Measurements from ENCODE around the gene ZNF75A. TPM values are rescaled to one million over a fixed set of nuclear protein-coding genes. Genes with fewer than 3 reads are reported as not detected.

Gene ZNF75A
- total and polyA plus RNA-seq, 9 of the 15 experiments (the other 6 are each of a cell fraction or from before 2014, with no cell fraction given) = 7.2 to 24.5 (median 17.1) TPM

DNA sequence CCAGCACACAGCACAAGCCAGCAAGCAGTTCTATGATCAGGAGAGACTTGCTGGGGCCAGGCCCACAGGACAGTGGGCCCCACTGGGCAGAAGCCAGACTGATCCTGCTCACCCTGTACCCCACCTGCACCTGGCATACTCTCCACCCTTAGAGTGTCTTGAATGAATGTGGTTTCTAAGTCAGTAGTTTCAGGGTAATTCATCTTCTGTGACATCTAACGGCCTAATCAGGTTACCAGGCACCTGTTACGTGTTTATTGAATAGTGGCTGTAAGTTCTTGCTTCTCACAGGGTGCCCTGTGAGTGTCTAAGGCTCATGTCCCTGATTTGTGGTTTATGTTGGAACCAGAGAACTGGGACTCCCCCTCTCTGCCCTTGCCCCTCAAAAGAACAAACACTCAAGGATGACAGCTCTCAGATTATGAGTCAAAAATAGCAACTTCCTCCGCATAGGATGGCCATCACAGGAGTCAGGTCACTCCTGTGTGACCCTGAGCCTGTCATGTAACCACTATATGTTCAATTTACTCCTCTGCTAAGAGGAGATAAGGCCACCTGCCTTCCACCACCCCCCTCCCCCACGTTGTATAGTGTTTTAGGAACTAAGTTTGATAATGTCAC is 43.4 kb downstream of the ZNF75A start (continued):
- TF ChIP-seq FOS (IDR thresholded peaks at IDR 0.05; ENCODE audit: extremely low read depth, insufficient read length) (no peak), MTA3 (IDR thresholded peaks at IDR 0.05; ENCODE audit: borderline replicate concordance) (peak; percentile 42; the same call in 1 of the 2 replicates), GATAD2B (IDR thresholded peaks at IDR 0.05; ENCODE audit: borderline replicate concordance) (no peak), HEY1 (CRISPR knock-in tag; IDR thresholded peaks at IDR 0.05; ENCODE audit: borderline replicate concordance) (no peak), GABPB1 (CRISPR knock-in tag; IDR thresholded peaks at IDR 0.05) (0 out of 2 replicates have a peak, but pooled peaks have one; percentile 23), SOX6 (IDR thresholded peaks at IDR 0.05) (peak; percentile 97), TBP (optimal IDR thresholded peaks at IDR 0.05; ENCODE audit: low read depth, low read length) (no peak), RNF2 (IDR thresholded peaks at IDR 0.05) (peak; percentile 65; the same call in 1 of the 2 replicates), TEAD4 (IDR thresholded peaks at IDR 0.05; ENCODE audit: low read length) (peak; percentile 96), TEAD4 (CRISPR knock-in tag; IDR thresholded peaks at IDR 0.05; ENCODE audit: borderline replicate concordance) (no peak), CXXC5 (CRISPR knock-in tag; IDR thresholded peaks at IDR 0.05) (peak; percentile 85), ZNF124 (CRISPR knock-in tag; IDR thresholded peaks at IDR 0.05) (no peak), SPI1 (IDR thresholded peaks at IDR 0.05; ENCODE audit: borderline replicate concordance, low read depth, low read length) (peak; percentile 71; the same call in 1 of the 2 replicates), ADNP (tag; IDR thresholded peaks at IDR 0.05) (no peak), PTRF (tag; IDR thresholded peaks at IDR 0.05) (no peak), HDAC1 (IDR thresholded peaks at IDR 0.05) (peak; percentile 80 to 95), ZNF77 (CRISPR knock-in tag; IDR thresholded peaks at IDR 0.05) (no peak), PHB2 (IDR thresholded peaks at IDR 0.05; ENCODE audit: low read depth) (peak; percentile 85)
- TF ChIP-seq, protein P1, sequence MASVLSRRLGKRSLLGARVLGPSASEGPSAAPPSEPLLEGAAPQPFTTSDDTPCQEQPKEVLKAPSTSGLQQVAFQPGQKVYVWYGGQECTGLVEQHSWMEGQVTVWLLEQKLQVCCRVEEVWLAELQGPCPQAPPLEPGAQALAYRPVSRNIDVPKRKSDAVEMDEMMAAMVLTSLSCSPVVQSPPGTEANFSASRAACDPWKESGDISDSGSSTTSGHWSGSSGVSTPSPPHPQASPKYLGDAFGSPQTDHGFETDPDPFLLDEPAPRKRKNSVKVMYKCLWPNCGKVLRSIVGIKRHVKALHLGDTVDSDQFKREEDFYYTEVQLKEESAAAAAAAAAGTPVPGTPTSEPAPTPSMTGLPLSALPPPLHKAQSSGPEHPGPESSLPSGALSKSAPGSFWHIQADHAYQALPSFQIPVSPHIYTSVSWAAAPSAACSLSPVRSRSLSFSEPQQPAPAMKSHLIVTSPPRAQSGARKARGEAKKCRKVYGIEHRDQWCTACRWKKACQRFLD (CRISPR knock-in tag; IDR thresholded peaks at IDR 0.05) = peak; percentile 84; the same call in 1 of the 2 replicates
- TF ChIP-seq, protein P2, sequence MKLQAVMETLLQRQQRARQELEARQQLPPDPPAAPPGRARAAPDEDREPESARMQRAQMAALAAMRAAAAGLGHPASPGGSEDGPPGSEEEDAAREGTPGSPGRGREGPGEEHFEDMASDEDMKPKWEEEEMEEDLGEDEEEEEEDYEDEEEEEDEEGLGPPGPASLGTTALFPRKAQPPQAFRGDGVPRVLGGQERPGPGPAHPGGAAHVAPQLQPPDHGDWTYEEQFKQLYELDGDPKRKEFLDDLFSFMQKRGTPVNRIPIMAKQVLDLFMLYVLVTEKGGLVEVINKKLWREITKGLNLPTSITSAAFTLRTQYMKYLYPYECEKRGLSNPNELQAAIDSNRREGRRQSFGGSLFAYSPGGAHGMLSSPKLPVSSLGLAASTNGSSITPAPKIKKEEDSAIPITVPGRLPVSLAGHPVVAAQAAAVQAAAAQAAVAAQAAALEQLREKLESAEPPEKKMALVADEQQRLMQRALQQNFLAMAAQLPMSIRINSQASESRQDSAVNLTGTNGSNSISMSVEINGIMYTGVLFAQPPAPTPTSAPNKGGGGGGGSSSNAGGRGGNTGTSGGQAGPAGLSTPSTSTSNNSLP (IDR thresholded peaks at IDR 0.05; ENCODE audit: borderline replicate concordance, low read depth, low read length) = peak; percentile 70; the same call in 1 of the 2 replicates
- TF ChIP-seq, protein P3, sequence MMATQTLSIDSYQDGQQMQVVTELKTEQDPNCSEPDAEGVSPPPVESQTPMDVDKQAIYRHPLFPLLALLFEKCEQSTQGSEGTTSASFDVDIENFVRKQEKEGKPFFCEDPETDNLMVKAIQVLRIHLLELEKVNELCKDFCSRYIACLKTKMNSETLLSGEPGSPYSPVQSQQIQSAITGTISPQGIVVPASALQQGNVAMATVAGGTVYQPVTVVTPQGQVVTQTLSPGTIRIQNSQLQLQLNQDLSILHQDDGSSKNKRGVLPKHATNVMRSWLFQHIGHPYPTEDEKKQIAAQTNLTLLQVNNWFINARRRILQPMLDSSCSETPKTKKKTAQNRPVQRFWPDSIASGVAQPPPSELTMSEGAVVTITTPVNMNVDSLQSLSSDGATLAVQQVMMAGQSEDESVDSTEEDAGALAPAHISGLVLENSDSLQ (IDR thresholded peaks at IDR 0.05) = peak; percentile 89
- TF ChIP-seq, protein P4, sequence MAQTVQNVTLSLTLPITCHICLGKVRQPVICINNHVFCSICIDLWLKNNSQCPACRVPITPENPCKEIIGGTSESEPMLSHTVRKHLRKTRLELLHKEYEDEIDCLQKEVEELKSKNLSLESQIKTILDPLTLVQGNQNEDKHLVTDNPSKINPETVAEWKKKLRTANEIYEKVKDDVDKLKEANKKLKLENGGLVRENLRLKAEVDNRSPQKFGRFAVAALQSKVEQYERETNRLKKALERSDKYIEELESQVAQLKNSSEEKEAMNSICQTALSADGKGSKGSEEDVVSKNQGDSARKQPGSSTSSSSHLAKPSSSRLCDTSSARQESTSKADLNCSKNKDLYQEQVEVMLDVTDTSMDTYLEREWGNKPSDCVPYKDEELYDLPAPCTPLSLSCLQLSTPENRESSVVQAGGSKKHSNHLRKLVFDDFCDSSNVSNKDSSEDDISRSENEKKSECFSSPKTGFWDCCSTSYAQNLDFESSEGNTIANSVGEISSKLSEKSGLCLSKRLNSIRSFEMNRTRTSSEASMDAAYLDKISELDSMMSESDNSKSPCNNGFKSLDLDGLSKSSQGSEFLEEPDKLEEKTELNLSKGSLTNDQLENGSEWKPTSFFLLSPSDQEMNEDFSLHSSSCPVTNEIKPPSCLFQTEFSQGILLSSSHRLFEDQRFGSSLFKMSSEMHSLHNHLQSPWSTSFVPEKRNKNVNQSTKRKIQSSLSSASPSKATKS (CRISPR knock-in tag; IDR thresholded peaks at IDR 0.05) = no peak
